CD4-positive, alpha-beta T cell (primary cell): ENCODE results near the gene HAUS8. TPM values are rescaled to one million over a fixed set of nuclear protein-coding genes. Genes with fewer than 3 reads are reported as not detected.

Experiments used
- ATAC-seq: fragments of 200-7000 bp; cut with Tn5 transposase; one replicate; pipeline ENCODE4 v1.10.0; 2022; ENCODE audit warnings: mild to moderate bottlenecking; ENCODE audit not compliant: poor library complexity
- CTCF ChIA-PET: fragments of 350-600 bp; sonication (Branson Sonifier 250); formaldehyde crosslinking; loops from one replicate; lab custom pipeline; 2021; ENCODE audit warnings: antibody characterized with exemption, inconsistent platforms; lab: Charles Lee
- POLR2A ChIA-PET: fragments of 350-600 bp; sonication (Branson Sonifier 250); formaldehyde crosslinking; loops from one replicate; lab custom pipeline; 2021; ENCODE audit warnings: antibody characterized with exemption, inconsistent platforms; lab: Charles Lee
- DNase-seq, 14 experiments: peaks; one replicate each; pipeline ENCODE4 v3.0.0-alpha.2; 2013 to 2020; ENCODE audit warnings: mixed read lengths in 2 of 14
- H3K27ac ChIP-seq, 2 donors: one replicate each; pipeline versions ENCODE4 v1.5.1 to v1.7.0; 2013; ENCODE audit warnings: low read length in 2 of 2, low read depth in 1 of 2, mild to moderate bottlenecking in 1 of 2
- H3K27me3 ChIP-seq, 2 experiments: 1 replicate in 1 of 2; 2 replicates in 1 of 2; pipeline versions ENCODE4 v1.6.1 to v1.7.0; 2013; ENCODE audit warnings: low read length in 2 of 2, control low read depth in 1 of 2, mild to moderate bottlenecking in 1 of 2, moderate library complexity in 1 of 2; ENCODE audit not compliant: insufficient read depth in 2 of 2, control insufficient read depth in 1 of 2
- H3K36me3 ChIP-seq: one replicate; pipeline ENCODE4 v1.6.1; 2013; ENCODE audit warnings: low read length, control low read depth; ENCODE audit not compliant: insufficient read depth
- H3K4me1 ChIP-seq: one replicate; pipeline ENCODE4 v1.6.1; 2013; ENCODE audit warnings: low read length, control low read depth; ENCODE audit not compliant: insufficient read depth
- H3K4me3 ChIP-seq: one replicate; pipeline ENCODE4 v1.5.1; 2013; ENCODE audit warnings: mild to moderate bottlenecking, low read length, moderate library complexity
- H3K9me3 ChIP-seq, 2 experiments: 1 replicate in 1 of 2; 2 replicates in 1 of 2; pipeline versions ENCODE4 v1.6.1 to v1.7.0; 2013; ENCODE audit warnings: low read length in 2 of 2, mild to moderate bottlenecking in 2 of 2, control low read depth in 1 of 2, moderate library complexity in 1 of 2; ENCODE audit not compliant: control insufficient read depth in 1 of 2, insufficient read depth in 1 of 2
- H3K27ac Mint-ChIP-seq: one replicate; pipeline ENCODE4 v1.8.0; 2020; ENCODE audit warnings: mixed read lengths
- H3K27me3 Mint-ChIP-seq: one replicate; pipeline ENCODE4 v1.8.0; 2021; ENCODE audit warnings: mixed read lengths
- H3K36me3 Mint-ChIP-seq: one replicate; pipeline ENCODE4 v1.8.0; 2021; ENCODE audit warnings: low read depth, mixed read lengths
- H3K4me1 Mint-ChIP-seq: one replicate; pipeline ENCODE4 v1.8.0; 2021; ENCODE audit warnings: low read depth, mixed read lengths
- H3K4me3 Mint-ChIP-seq: one replicate; pipeline ENCODE4 v1.8.0; 2020; ENCODE audit warnings: mild to moderate bottlenecking, mixed read lengths
- H3K9me3 Mint-ChIP-seq: one replicate; pipeline ENCODE4 v1.8.0; 2020; ENCODE audit warnings: mixed read lengths
- CTCF ChIP-seq: fragments of 200-600 bp; IDR thresholded peaks from one replicate; pipeline ENCODE4 v1.8.0; 2022; ENCODE audit warnings: antibody characterized with exemption, mild to moderate bottlenecking
- intact Hi-C, 2 experiments: fragments of 100-400 bp; cut with DNase I in 1 of 2; cut with micrococcal nuclease in 1 of 2; formaldehyde crosslinking; loops; one replicate each; pipeline versions ENCODE4 v1.15.1 to v1.9.0; 2023 to 2025; cut with DNase I, micrococcal nuclease
- total RNA-seq, 174 experiments: library from RNA in 2 of 174; stranded (reverse) in 2 of 174; gene quantifications; one replicate each; pipeline ENCODE4 v1.2.3 and lab custom pipeline; 2021 to 2026

The HAUS8 gene
- total RNA-seq, 2 experiments from 2014 or later = 20.6 to 20.7 TPM

- TF ChIP-seq CTCF = no peak
- no peaks in the 10 kb centered on the region for H3K27me3 ChIP-seq
- peak overlapping the region; percentile 76 for H3K4me3 ChIP-seq
- intact Hi-C loops = loop anchor here in 1 of 2 experiments (2.0 kb wide), 3 partner anchors 53 to 395 kb away; no protein-coding TSS in a partner anchor
- peak overlapping the region; percentile 100 for H3K4me3 Mint-ChIP-seq
- CTCF ChIA-PET = interaction anchor here (0.6 to 1.4 kb wide), 3 partner anchors 101 to 213 kb away, joined by 3 to 6 read pairs (median 3); no protein-coding TSS in a partner anchor
- no peaks in the 10 kb centered on the region for H3K27me3 Mint-ChIP-seq
- peak overlapping the region; percentile 92 for H3K27ac Mint-ChIP-seq
- peak overlapping the region; percentile 80 for H3K27ac ChIP-seq
- H3K4me1 Mint-ChIP-seq = peaks cover 60% of the 10 kb centered on the region
- POLR2A ChIA-PET = interaction anchor here (0.8 to 4.4 kb wide), 8 partner anchors 17 to 193 kb away, joined by 3 to 88 read pairs (median 6); partner anchors contain the start of genes BABAM1 and USE1
- peaks cover 47% of the 10 kb centered on the region for H3K4me1 ChIP-seq
- no peaks in the 10 kb centered on the region for H3K9me3 ChIP-seq
- H3K36me3 Mint-ChIP-seq = peaks cover 59% of the 10 kb centered on the region
- peaks cover 17% of the 10 kb centered on the region for H3K36me3 ChIP-seq
- DNase-seq (peak in 5 of 14 experiments; percentile 9 to 53 (median 35)), ATAC-seq (no peak)
- no peaks in the 10 kb centered on the region for H3K9me3 Mint-ChIP-seq
These were observed 1.2 kb downstream of the HAUS8 start for GRCh38 chr19:17073869-17074633.

- H3K27ac ChIP-seq = no peak overlapping the region
- Mint-ChIP-seq H3K4me3 (no peak overlapping the region), H3K27ac (no peak overlapping the region), H3K9me3 (no peaks in the 10 kb centered on the region), H3K27me3 (no peaks in the 10 kb centered on the region), H3K36me3 (peaks cover 56% of the 10 kb centered on the region), H3K4me1 (peaks cover 43% of the 10 kb centered on the region)
- no peak for TF ChIP-seq CTCF
- H3K27me3 ChIP-seq = no peaks in the 10 kb centered on the region
- H3K36me3 ChIP-seq = peaks cover 24% of the 10 kb centered on the region
- no peak for ATAC-seq
- peaks cover 27% of the 10 kb centered on the region for H3K4me1 ChIP-seq
- H3K9me3 ChIP-seq = no peaks in the 10 kb centered on the region
- no peak for DNase-seq
- CTCF ChIA-PET = no interaction called here
- POLR2A ChIA-PET = no interaction called here
- H3K4me3 ChIP-seq = no peak overlapping the region
- intact Hi-C loops = no loop called here
These were observed 4.3 kb downstream of the HAUS8 start for GRCh38 chr19:17070912-17071311.

- Mint-ChIP-seq H3K27ac (no peak overlapping the region), H3K4me1 (peaks cover 43% of the 10 kb centered on the region), H3K36me3 (peaks cover 53% of the 10 kb centered on the region), H3K9me3 (no peaks in the 10 kb centered on the region), H3K27me3 (no peaks in the 10 kb centered on the region), H3K4me3 (no peak overlapping the region)
- TF ChIP-seq CTCF = no peak
- ATAC-seq (no peak), DNase-seq (no peak)
- intact Hi-C loops = no loop called here
- POLR2A ChIA-PET = no interaction called here
- Histone ChIP-seq H3K27ac (no peak overlapping the region), H3K9me3 (no peaks in the 10 kb centered on the region), H3K4me3 (no peak overlapping the region), H3K27me3 (no peaks in the 10 kb centered on the region), H3K4me1 (peaks cover 29% of the 10 kb centered on the region), H3K36me3 (peaks cover 24% of the 10 kb centered on the region)
- CTCF ChIA-PET = no interaction called here
These were observed 4.8 kb downstream of the HAUS8 start for GRCh38 chr19:17070421-17070820.
